Posterior cingulate gyrus (tissue), 11 donors: Measurements from ENCODE around the gene ACAN.
A peak's percentile ranks its signal among the peaks of the same experiment; 100 is the strongest.

Source experiments
- DNase-seq, 10 donors: peaks; one replicate each; pipeline versions ENCODE4 v3.0.0 to v3.0.0-alpha.2; 2020 to 2021; ENCODE audit warnings: mixed read lengths in 3 of 10
- intact Hi-C: fragments of 100-400 bp; cut with DNase I; formaldehyde crosslinking; loops from one replicate; pipeline ENCODE4 v1.15.1; 2023

The ACAN gene

GRCh38 chr15:88803241-88803919 is at the start of gene ACAN:
ACAN (plus strand) TSS chr15:88803436; CDS start chr15:88836207, 32,771 bp downstream.
- DNase-seq: peak in 1 of 10 donors; percentile 81
- intact Hi-C loops: no loop called here

GRCh38 chr15:88756521-88756920 is 46.7 kb upstream of the ACAN start:
- intact Hi-C loops: no loop called here
- DNase-seq: no peak

GRCh38 chr15:88756921-88757320 is 46.3 kb upstream of the ACAN start:
- no peak for DNase-seq
- intact Hi-C loops: no loop called here

GRCh38 chr15:88759872-88760271 is 43.4 kb upstream of the ACAN start:
- intact Hi-C loops: no loop called here
- no peak for DNase-seq

GRCh38 chr15:88764448-88764847 is 38.8 kb upstream of the ACAN start:
- intact Hi-C loops: no loop called here
- DNase-seq: no peak

DNA sequence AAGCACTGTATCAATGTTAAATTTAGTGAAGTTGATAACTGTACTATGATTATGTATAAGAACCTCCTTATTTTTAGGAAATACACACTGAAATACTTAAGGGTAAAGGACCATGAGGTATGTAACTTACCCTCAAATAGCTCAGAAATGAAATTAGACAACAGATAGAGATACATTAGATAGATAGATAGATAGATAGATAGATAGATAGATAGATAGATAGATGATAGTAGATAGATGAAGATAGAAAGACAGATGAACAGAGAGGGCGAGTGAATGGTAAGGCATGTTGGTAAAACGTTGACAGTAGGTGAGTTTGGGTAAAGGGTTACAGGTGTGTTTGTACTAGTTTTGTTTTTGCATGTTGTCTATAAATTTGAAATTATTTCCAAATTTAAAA is 38.0 kb upstream of the ACAN start:
- no peak for DNase-seq

DNA sequence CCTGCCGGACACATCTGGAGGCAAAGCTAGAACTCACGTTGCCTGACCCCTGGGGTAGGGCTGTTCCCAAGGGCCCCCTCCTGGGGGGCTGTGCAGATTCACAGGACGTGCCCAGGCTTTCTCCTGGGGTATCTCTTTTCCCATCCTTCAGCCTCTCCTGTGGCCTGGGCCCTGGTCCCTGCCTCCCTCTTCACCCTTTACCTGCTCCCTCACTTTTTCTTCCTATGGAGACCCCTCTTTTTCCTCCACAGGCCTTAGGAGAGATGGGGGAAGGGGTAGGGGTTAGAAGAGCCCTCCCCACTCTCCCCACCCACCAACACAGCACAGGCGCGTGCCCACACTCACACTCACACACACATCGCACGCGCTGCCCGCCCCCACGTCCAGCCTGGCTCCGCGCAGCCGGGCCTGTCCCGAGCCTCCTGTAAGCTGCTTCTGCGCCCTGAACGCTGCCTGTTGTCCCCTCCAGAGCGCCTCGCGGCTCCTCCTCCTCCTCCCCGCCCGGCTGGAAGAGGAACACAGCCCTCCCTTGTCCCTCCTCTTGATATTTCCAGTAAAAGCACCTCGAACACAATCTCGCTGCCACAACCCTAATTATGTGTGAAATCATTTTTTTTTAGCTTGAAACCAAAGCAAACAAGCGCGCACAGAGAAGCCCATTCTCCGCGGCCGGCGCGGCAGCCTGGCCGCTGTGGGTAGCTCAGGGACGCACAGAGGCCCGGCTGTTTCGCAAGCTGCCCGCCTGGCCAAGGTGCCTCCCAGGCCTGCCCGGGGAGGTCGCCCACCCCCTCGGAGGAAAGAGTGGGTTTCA is 33.9 kb upstream of the ACAN start:
- intact Hi-C loops: no loop called here
- peak in 8 of 10 donors; percentile 7 to 89 (median 36) for DNase-seq

More for the DNA sequence above, 38.0 kb upstream of the ACAN start:
- intact Hi-C loops: no loop called here

- no peak for DNase-seq
These were observed 27.5 kb upstream of the ACAN start for GRCh38 chr15:88775776-88776175.

DNA sequence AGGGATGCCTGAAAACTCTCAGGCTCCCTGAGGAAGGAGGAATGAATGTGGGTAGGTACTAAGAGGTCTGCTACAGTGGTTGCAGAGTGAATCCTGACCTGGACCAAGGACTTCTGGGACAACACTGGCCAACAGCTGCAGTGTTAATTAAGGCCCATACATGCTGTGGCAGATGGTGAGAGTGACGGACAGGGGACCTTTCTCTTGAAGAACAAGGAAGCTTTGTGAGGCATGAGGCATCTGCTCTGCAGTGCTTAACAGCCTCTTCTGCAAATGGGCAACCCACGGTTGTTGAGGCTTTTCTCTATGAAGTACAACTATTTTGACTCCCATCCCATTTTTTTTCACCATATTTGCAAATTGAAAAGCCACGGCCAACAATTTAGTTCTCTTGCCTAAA is 26.6 kb upstream of the ACAN start:
- intact Hi-C loops: no loop called here
- DNase-seq: peak in 5 of 10 donors; percentile 11 to 87 (median 46)

More at GRCh38 chr15:88775776-88776175, 27.5 kb upstream of the ACAN start:
- intact Hi-C loops: no loop called here

GRCh38 chr15:88779944-88780343 is 23.3 kb upstream of the ACAN start:
- intact Hi-C loops: no loop called here
- no peak for DNase-seq

DNA sequence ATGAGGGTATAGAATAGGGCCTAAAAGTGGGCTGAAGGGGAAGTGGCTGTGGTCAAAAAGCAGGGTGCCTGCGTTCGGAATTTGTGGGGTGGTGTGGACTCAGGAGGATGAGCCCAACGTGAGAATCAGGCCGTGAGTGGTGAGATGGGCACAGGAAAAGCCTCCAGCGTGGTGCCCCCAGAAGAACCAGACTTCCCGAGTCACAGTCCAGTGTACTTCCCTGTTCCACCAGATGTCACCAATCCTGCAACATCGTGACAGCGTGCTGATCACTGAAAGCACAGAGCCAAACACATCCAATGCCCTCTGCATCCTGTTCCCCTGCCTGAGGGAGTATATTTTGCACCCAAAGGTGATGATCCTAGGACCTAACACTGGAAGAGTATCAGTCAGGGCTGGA is 20.8 kb upstream of the ACAN start:
- intact Hi-C loops: no loop called here
- no peak for DNase-seq

DNA sequence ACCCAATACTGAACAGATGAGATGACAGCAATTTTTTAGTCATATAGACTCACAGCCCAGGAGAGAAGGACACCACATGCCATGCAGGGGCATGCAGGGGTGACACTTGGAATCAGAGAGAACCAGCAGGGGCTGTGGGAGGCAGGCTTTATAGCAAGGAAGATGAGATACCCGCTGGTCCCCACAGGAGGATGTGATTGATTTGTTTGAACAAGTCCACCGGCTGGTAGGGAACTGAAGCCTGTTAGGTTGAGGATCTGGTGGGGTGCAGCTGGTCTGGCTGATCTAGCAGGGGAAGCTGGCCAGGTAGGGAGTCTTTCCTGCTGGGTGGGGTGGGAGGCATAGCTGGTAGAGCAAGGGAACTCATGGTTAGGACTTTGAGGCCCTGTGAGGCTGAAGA is 18.0 kb upstream of the ACAN start:
- no peak for DNase-seq
- intact Hi-C loops: no loop called here

DNA sequence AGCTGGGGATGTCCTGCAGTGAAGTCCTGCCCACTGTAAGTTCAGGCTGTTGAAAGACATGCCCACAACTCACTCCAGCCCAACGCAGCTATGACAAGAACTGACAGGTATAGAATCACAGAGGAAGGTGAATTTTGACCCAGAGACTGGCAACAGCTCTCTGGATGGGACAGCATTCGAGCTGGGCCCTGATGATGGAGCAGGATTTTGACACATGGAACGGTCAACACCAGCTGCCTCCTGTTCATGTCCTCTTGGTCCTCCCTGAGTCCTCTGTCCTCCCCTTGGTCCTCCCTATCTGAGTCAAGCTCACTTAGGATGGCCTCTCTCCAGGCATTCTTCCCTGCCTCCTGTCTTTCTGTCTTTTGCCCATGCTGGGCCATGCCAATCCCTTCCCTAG is 15.2 kb upstream of the ACAN start:
- intact Hi-C loops: no loop called here

DNA sequence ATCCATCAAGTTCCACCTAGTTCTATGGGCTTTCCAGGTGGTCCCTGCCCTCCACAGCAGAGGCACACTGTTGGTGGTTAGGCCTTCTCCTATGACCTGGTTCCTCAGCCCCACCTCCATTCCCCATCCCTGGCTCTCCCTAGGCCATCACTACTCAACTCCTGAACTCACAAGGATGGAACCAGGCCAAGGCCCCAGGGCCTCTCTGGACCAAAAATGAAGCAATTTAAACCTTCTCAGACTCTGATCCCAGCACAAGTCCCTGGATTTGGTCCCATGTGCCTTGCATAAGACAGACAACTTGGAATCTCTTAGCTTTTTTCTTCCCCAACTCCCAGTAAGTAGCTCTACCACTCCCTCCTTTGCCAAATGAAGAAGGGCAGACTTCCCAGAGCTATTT is 14.4 kb upstream of the ACAN start:
- intact Hi-C loops: no loop called here
- no peak for DNase-seq

More for the DNA sequence above, 15.2 kb upstream of the ACAN start:
- DNase-seq: no peak

DNA sequence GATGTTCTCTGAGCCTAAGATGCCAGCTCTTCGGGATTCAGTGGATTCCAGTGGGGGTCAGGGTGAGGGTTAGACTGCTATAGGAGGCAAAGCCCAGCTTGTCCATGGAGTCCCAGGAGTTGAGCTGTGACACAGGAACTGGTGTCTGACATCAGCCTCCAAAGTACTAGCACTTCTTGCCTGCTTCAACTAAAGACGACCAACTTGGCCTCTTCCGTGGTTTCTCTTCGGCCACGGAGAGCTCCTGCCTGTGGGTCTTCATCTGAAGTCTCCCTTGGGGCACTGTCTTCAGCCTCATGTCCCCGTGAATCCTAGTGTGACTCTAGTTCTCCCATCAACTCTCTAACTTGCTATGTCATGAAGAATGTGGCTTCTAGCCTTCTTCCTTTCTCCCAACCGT is 12.8 kb upstream of the ACAN start:
- intact Hi-C loops: no loop called here
- DNase-seq: no peak

GRCh38 chr15:88791637-88792036 is 11.6 kb upstream of the ACAN start:
- DNase-seq: no peak
- intact Hi-C loops: no loop called here

DNA sequence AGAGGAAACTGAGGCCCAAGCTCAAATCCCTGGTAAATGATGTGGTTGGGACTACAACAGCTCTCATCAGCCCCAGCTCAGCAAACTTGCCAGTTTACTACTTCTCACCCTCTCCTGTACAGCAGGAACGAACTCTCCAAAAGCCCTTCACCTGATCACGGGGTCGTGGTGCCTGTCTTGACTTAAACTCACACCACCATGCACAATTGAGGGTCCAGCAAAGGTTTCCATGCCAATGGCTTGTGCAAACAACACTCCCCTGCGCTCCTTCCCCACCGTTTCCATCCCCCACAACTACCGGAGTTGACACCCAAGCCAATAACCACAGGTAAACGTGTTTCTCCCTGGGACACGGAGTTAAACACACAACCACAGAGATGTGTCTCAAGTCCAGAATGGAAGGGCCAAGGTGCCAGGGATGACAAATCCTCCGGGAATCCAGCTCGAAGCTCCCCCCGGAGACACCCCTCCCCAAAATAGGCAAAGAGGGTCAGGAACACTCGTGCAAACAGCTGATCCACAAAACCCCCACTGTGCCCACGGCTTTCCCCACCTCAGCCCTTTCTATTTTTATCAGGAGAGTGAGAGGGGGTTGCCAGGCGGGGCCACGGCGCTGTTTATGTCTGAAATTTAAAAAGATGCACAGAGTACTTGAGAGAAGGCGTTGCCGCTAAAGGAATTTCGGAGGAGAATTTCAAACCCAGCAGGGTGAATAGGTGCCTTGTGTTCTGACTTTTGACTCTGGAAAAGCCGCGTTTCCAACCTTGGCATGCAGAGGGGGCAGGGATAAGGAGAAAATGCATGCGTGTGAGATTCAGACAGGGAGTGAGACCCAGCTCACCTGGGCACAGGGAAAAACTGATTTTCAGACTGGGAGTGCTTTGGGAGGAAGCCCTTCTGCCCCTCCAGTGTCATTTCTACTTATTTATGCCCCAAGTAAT is 10.6 kb upstream of the ACAN start:
- DNase-seq: no peak
- intact Hi-C loops: no loop called here

- no peak for DNase-seq
- intact Hi-C loops: no loop called here
These were observed 9.2 kb upstream of the ACAN start for GRCh38 chr15:88794001-88794400.

DNA sequence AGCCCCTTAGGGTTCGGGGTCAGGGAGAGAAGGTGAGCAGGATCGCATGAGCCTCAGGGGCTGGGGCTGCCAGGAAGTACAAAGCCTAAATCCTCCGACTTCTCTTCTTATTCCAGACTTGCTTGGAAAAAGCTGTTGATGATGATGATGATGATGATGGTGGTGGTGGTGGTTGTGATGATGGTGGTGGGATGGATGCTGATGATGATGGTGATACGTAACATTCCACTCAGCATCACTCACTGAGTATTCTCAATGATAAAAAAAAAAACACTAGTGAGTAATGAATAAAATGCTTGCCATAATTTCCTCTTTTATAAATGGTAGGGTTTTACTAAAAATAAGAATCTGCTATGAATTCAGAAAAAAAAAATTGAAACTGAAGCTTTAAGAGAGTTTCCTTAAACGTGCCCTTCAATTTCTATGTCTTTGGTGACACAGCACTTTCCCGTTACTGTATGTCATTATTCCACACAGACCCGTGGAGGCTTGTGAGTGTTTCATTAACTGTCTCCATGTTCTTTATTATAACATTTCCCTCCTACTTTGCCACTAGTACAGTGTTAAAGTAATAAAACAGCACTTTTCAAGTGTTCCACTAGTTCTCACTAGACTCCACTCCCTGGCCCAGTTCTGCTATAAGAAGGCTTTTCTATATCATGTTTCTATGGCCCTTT is 5.4 kb upstream of the ACAN start:
- intact Hi-C loops: no loop called here
- DNase-seq: no peak

- intact Hi-C loops: no loop called here
- no peak for DNase-seq
These were observed 3.9 kb upstream of the ACAN start for GRCh38 chr15:88799341-88799740.
